IMR-90 (cell line): ENCODE results near the gene FOSL2. TPM values are rescaled to one million over a fixed set of nuclear protein-coding genes. Genes with fewer than 3 reads are reported as not detected.

Experiments used
- ATAC-seq: fragments of 200-7000 bp; cut with Tn5 transposase; 2 replicates; pipeline ENCODE4 v1.9.1; 2020; ENCODE audit warnings: low read depth, mild to moderate bottlenecking, moderate library complexity
- BruUV-seq: library from RNA; stranded (reverse); fragments of 400-500 nt; replicated peaks from 2 replicates; lab custom pipeline; 2021; lab: Mats Ljungman, UMichigan
- CTCF ChIA-PET: fragments of 300-600 bp; formaldehyde crosslinking; extraction: SDS; loops from one replicate; lab custom pipeline; 2021; ENCODE audit warnings: antibody characterized with exemption; lab: Yijun Ruan, JAX
- POLR2A ChIA-PET: fragments of 300-600 bp; sonication (Branson Sonifier 250); formaldehyde crosslinking; loops from one replicate; lab custom pipeline; 2022; ENCODE audit warnings: antibody characterized with exemption; ENCODE audit not compliant: unreplicated experiment; lab: Charles Lee
- DNase-seq: peaks from one replicate; pipeline ENCODE4 v3.0.0; 2013
- H2AFZ ChIP-seq: replicated peaks from 2 replicates; pipeline ENCODE3; 2013; ENCODE audit warnings: low read length, mild to moderate bottlenecking; ENCODE audit not compliant: poor library complexity
- H2AK5ac ChIP-seq: 2 replicates; pipeline ENCODE4 v1.6.1; 2013; ENCODE audit warnings: low read depth, low read length, inconsistent platforms
- H2AK9ac ChIP-seq: replicated peaks from 2 replicates; pipeline ENCODE3; 2013; ENCODE audit warnings: mild to moderate bottlenecking, low read depth, low read length, moderate library complexity; ENCODE audit not compliant: poor library complexity
- H2BK120ac ChIP-seq: 2 replicates; pipeline ENCODE4 v1.6.1; 2013; ENCODE audit warnings: low read depth, low read length, inconsistent platforms
- H2BK15ac ChIP-seq: 3 replicates; pipeline ENCODE4 v1.6.1; 2013; ENCODE audit warnings: low read depth, low read length, inconsistent platforms
- H2BK20ac ChIP-seq: 2 replicates; pipeline ENCODE4 v1.6.1; 2013; ENCODE audit warnings: low read depth, mild to moderate bottlenecking, inconsistent platforms, low read length, moderate library complexity
- H2BK5ac ChIP-seq: 2 replicates; pipeline ENCODE4 v1.6.1; 2013; ENCODE audit warnings: mild to moderate bottlenecking, low read depth, low read length, inconsistent platforms; ENCODE audit not compliant: poor library complexity, severe bottlenecking
- H3K14ac ChIP-seq: replicated peaks from 2 replicates; pipeline ENCODE4 v1.6.1; 2013; ENCODE audit warnings: low read depth, low read length, inconsistent platforms
- H3K18ac ChIP-seq: 2 replicates; pipeline ENCODE4 v1.6.1; 2013; ENCODE audit warnings: low read depth, low read length, control low read depth
- H3K23ac ChIP-seq: 2 replicates; pipeline ENCODE4 v1.6.1; 2013; ENCODE audit warnings: low read depth, low read length, inconsistent platforms
- H3K27ac ChIP-seq: 2 replicates; pipeline ENCODE4 v1.5.1; 2013; ENCODE audit warnings: mild to moderate bottlenecking, control low read depth, low read length; ENCODE audit not compliant: insufficient read depth
- H3K27me3 ChIP-seq: 2 replicates; pipeline ENCODE4 v1.6.1; 2013; ENCODE audit warnings: low read length; ENCODE audit not compliant: control insufficient read depth, insufficient read depth
- H3K36me3 ChIP-seq: 2 replicates; pipeline ENCODE4 v1.6.1; 2013; ENCODE audit warnings: low read length, mixed read lengths; ENCODE audit not compliant: control insufficient read depth, insufficient read depth
- H3K4ac ChIP-seq: 2 replicates; pipeline ENCODE4 v1.6.1; 2013; ENCODE audit warnings: low read depth, low read length, inconsistent platforms
- H3K4me1 ChIP-seq: 2 replicates; pipeline ENCODE4 v1.6.1; 2013; ENCODE audit warnings: low read length, mixed read lengths; ENCODE audit not compliant: control insufficient read depth, insufficient read depth
- H3K4me2 ChIP-seq: 2 replicates; pipeline ENCODE4 v1.6.1; 2013; ENCODE audit warnings: low read depth, mild to moderate bottlenecking, control low read depth, low read length, moderate library complexity
- H3K4me3 ChIP-seq: 2 replicates; pipeline ENCODE4 v1.5.1; 2013; ENCODE audit warnings: low read depth, mild to moderate bottlenecking, control low read depth, low read length, moderate library complexity; ENCODE audit not compliant: insufficient read depth
- H3K56ac ChIP-seq: 2 replicates; pipeline ENCODE4 v1.6.1; 2013; ENCODE audit warnings: low read length, inconsistent platforms; ENCODE audit not compliant: insufficient read depth; ENCODE audit errors: extremely low read depth
- H3K79me1 ChIP-seq, 2 experiments: 2 replicates each; pipeline ENCODE4 v1.6.1; 2013; ENCODE audit warnings: low read length in 2 of 2, inconsistent platforms in 1 of 2, low read depth in 1 of 2
- H3K9ac ChIP-seq: 2 replicates; pipeline ENCODE4 v1.6.1; 2013; ENCODE audit warnings: low read depth, low read length, control low read depth
- H3K9me1 ChIP-seq: 2 replicates; pipeline ENCODE4 v1.6.1; 2013; ENCODE audit warnings: low read length, inconsistent platforms; ENCODE audit not compliant: insufficient read depth
- H3K9me3 ChIP-seq: 2 replicates; pipeline ENCODE4 v1.6.1; 2013; ENCODE audit warnings: low read length; ENCODE audit not compliant: control insufficient read depth, insufficient read depth
- H4K20me1 ChIP-seq: 2 replicates; pipeline ENCODE4 v1.6.1; 2013; ENCODE audit warnings: low read length, inconsistent platforms; ENCODE audit not compliant: insufficient read depth
- H4K5ac ChIP-seq: 2 replicates; pipeline ENCODE4 v1.6.1; 2013; ENCODE audit warnings: mild to moderate bottlenecking, low read depth, low read length, control low read depth
- H4K8ac ChIP-seq, 2 experiments: 2 replicates each; pipeline ENCODE4 v1.6.1; 2013; ENCODE audit warnings: low read depth in 2 of 2, low read length in 2 of 2, control low read depth in 1 of 2, inconsistent platforms in 1 of 2
- H4K91ac ChIP-seq: 2 replicates; pipeline ENCODE4 v1.6.1; 2013; ENCODE audit warnings: low read depth, low read length, inconsistent platforms; ENCODE audit not compliant: insufficient read depth
- CHD1 ChIP-seq: IDR thresholded peaks from 2 replicates; pipeline ENCODE4 v1.6.1; 2012; ENCODE audit warnings: low read depth, low read length, improper control_type of control experiment
- MAZ ChIP-seq: IDR thresholded peaks from 2 replicates; pipeline ENCODE4 v1.6.1; 2012; ENCODE audit warnings: low read depth, mild to moderate bottlenecking, low read length, improper control_type of control experiment, moderate library complexity, borderline replicate concordance
- MXI1 ChIP-seq: IDR thresholded peaks from 2 replicates; pipeline ENCODE4 v1.6.1; 2012; ENCODE audit warnings: low read depth, mild to moderate bottlenecking, low read length, moderate library complexity, borderline replicate concordance
- USF2 ChIP-seq: fragments of 150-350 bp; IDR thresholded peaks from 2 replicates; pipeline ENCODE4 v1.6.1; 2017; ENCODE audit warnings: mild to moderate bottlenecking, antibody characterized with exemption, low read length, low read depth
- WGBS, 2 experiments: methylation state at CpG; one replicate each; pipeline versions ENCODE4 v1.1.5 to v1.1.7; 2013; ENCODE audit warnings: missing lambda C conversion rate in 2 of 2; ENCODE audit not compliant: insufficient read length in 1 of 2; ENCODE audit errors: extremely low coverage in 2 of 2; 5-methylcytosine and 5-hydroxymethylcytosine counted together
- dilution Hi-C: fragments of 300-500 bp; cut with HindIII; formaldehyde crosslinking; loops from one replicate; pipeline ENCODE4 v1.14.3; 2018; ENCODE audit warnings: low sequenced_read_pairs; ENCODE audit not compliant: unreplicated experiment
- in situ Hi-C: fragments of 300-500 bp; cut with MboI; formaldehyde crosslinking; loops from 3 replicates; pipeline ENCODE4 v1.14.3; 2019; ENCODE audit warnings: low sequenced_read_pairs, inconsistent platforms, mixed read lengths
- intact Hi-C: fragments of 100-400 bp; cut with micrococcal nuclease; formaldehyde crosslinking; loops from 2 replicates; pipeline ENCODE4 v1.10.0; 2022
- polyA plus RNA-seq, 3 experiments: library from polyadenylated mRNA; depleted of rRNA; stranded (reverse); fragments of >200 nt; gene quantifications; 2 replicates each; pipeline ENCODE4 v1.2.3, GENCODE V29; 2012; ENCODE audit warnings: low replicate concordance in 1 of 3
- total RNA-seq: library from RNA; depleted of rRNA; stranded (reverse); fragments of >200 nt; gene quantifications from 2 replicates; pipeline ENCODE4 v1.2.3, GENCODE V29; 2012
- TF ChIP-seq, protein P1 (sequence below): fragments of 150-350 bp; IDR thresholded peaks from 2 replicates; pipeline ENCODE4 v1.6.1; 2016; ENCODE audit warnings: low read depth, mild to moderate bottlenecking, low read length, moderate library complexity, borderline replicate concordance

FOSL2 gene
- total and polyA plus RNA-seq, 2 of the 4 experiments (the other 2 are of a cell fraction), result 31.4 to 46.3 TPM

- H3K23ac ChIP-seq, result no peak overlapping the region
- dilution Hi-C loops (no loop called here), intact Hi-C loops (no loop called here), in situ Hi-C loops (no loop called here)
- no peak overlapping the region for H4K91ac ChIP-seq
- no peak overlapping the region for H3K9ac ChIP-seq
- no peak overlapping the region for H2BK20ac ChIP-seq
- no peak overlapping the region for H3K27ac ChIP-seq
- no peak for TF ChIP-seq MAZ
- TF ChIP-seq, protein P1, sequence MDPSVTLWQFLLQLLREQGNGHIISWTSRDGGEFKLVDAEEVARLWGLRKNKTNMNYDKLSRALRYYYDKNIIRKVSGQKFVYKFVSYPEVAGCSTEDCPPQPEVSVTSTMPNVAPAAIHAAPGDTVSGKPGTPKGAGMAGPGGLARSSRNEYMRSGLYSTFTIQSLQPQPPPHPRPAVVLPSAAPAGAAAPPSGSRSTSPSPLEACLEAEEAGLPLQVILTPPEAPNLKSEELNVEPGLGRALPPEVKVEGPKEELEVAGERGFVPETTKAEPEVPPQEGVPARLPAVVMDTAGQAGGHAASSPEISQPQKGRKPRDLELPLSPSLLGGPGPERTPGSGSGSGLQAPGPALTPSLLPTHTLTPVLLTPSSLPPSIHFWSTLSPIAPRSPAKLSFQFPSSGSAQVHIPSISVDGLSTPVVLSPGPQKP, result no peak
- TF ChIP-seq USF2, result no peak
- TF ChIP-seq MXI1, result no peak
- no peak for TF ChIP-seq CHD1
- H3K4me3 ChIP-seq, result no peak overlapping the region
- H3K14ac ChIP-seq, result 0 out of 2 replicates have a peak overlapping the region, but pooled peaks have one; percentile 1
- H2AK5ac ChIP-seq, result no peak overlapping the region
- H3K9me1 ChIP-seq, result peaks cover 26% of the 10 kb centered on the region
- no CpG with 5 or more reads among the region's 3 CpGs for WGBS, 2 experiments
- no peak overlapping the region for H4K8ac ChIP-seq
- DNase-seq (no peak), ATAC-seq (no peak)
- H3K4me2 ChIP-seq, result no peak overlapping the region; the same call in 1 of the 2 replicates
- H3K36me3 ChIP-seq, result no peaks in the 10 kb centered on the region
- H3K4ac ChIP-seq, result no peak overlapping the region
- no peak overlapping the region for H2AK9ac ChIP-seq
- H3K56ac ChIP-seq, result no peak overlapping the region
- H4K5ac ChIP-seq, result no peak overlapping the region
- H2BK5ac ChIP-seq, result no peak overlapping the region
- H2BK15ac ChIP-seq, result no peak overlapping the region
- H3K18ac ChIP-seq, result peak overlapping the region; percentile 14; the same call in 1 of the 2 replicates
- ChIA-PET POLR2A (no interaction called here), CTCF (interaction anchor here (0.6 kb wide), 1 partner anchor 16 kb away, joined by 3 read pairs; no protein-coding TSS in a partner anchor)
- no peak overlapping the region for H2BK120ac ChIP-seq
- H4K20me1 ChIP-seq, result no peaks in the 10 kb centered on the region
- peaks cover 18% of the 10 kb centered on the region for H3K4me1 ChIP-seq
- no peak overlapping the region for H2AFZ ChIP-seq
- no peaks in the 10 kb centered on the region for H3K9me3 ChIP-seq
- peaks cover 2 to 11% of the 10 kb centered on the region in 2 experiments; a peak in 3 of 4 replicates for H3K79me1 ChIP-seq
- H3K27me3 ChIP-seq, result no peaks in the 10 kb centered on the region
- BruUV-seq, result no TSS peak
These were observed 49.7 kb downstream of the FOSL2 start for GRCh38 chr2:28442328-28442727.
